T-helper 17 cell (primary cell): ENCODE measurements around the gene KCNIP4. TPM values are rescaled to one million over a fixed set of nuclear protein-coding genes. Genes with fewer than 3 reads are reported as not detected.

Source experiments
- ATAC-seq: fragments of 150-1000 bp; cut with Tn5 transposase; 2 replicates; pipeline ENCODE4 v1.10.0; 2021; ENCODE audit warnings: mild to moderate bottlenecking, moderate library complexity
- DNase-seq, 3 donors: peaks; one replicate each; pipeline versions ENCODE4 v3.0.0 to v3.0.0-alpha.2; 2020 to 2021
- H3K9me3 ChIP-seq: one replicate; pipeline ENCODE4 v1.7.0; 2013; ENCODE audit warnings: low read length, mild to moderate bottlenecking; ENCODE audit not compliant: control insufficient read depth, poor library complexity, severe bottlenecking
- H3K27ac Mint-ChIP-seq: one replicate; pipeline ENCODE4 v1.8.0; 2022; ENCODE audit warnings: mild to moderate bottlenecking, moderate library complexity, mixed read lengths
- H3K27me3 Mint-ChIP-seq: one replicate; pipeline ENCODE4 v1.8.0; 2022; ENCODE audit warnings: mixed read lengths
- H3K36me3 Mint-ChIP-seq: one replicate; pipeline ENCODE4 v1.8.0; 2022; ENCODE audit warnings: low read depth, mixed read lengths
- H3K4me1 Mint-ChIP-seq: one replicate; pipeline ENCODE4 v1.8.0; 2022; ENCODE audit warnings: mild to moderate bottlenecking, mixed read lengths
- H3K4me3 Mint-ChIP-seq: one replicate; pipeline ENCODE4 v1.8.0; 2022; ENCODE audit warnings: mild to moderate bottlenecking, moderate library complexity, mixed read lengths
- total RNA-seq, 4 donors: library from RNA in 2 of 4; stranded (reverse) in 2 of 4; gene quantifications; one replicate each; pipeline ENCODE4 v1.2.3 and lab custom pipeline; 2022 to 2026

KCNIP4 gene
- total RNA-seq, 2 donors from 2014 or later, result not detected

DNA sequence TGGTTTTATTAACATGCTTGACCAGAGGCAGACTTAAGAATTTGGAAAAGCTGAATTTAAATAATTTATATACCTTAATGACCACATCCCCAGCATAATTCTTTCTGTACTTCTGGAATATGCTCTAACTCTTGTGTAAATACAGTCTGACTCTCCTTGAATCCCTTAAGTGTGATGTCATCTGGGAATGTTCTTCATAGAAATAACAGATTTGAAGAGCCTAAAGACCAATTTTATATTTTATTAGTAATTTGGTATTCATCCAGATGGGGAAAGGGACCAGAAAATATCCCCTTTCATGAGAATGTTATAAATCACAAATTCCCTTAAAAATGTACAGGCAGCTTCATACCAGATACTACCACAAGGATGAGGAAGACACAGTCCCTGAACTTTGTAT, 58.3 kb downstream of the KCNIP4 start:
- no peak for ATAC-seq
- Mint-ChIP-seq H3K4me3 (no peak overlapping the region), H3K27me3 (no peaks in the 10 kb centered on the region), H3K4me1 (no peaks in the 10 kb centered on the region), H3K36me3 (no peaks in the 10 kb centered on the region), H3K27ac (no peak overlapping the region)
- no peak for DNase-seq
- H3K9me3 ChIP-seq, result no peaks in the 10 kb centered on the region

DNA sequence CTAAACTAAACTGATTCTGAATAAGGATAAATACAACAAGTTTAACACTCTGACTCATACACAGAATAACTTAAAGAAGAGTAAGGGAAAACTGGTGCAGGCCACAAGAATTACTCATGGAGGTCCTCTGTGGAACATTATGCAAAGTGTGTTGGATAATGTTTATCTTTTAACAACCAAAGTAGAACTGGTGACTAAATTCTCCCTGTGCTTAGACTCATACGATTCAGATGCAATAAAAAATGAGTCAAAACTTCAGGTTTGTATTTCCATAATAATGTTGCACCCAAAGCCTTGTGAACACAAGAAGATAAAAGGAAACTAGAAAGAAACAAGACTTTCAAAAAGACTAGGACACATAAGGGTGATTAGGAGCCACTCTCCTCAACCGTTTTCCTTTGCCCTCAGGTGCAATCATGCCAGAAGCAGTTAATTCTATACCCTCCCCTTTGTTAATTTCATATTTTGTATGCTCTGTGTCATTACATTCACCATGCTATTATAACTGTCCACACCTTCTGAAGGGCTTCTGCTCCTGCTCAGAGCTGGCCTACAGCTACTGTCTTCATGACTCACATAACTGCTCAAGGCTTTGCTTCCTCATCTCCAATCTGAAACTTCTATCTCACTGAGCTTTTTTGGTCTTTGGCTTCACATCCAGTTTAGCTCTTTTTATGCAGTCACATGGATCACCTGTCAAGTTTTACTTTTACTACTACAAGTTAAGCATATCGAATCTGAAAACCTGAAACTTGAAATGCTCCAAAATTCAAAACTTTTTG, 60.2 kb downstream of the KCNIP4 start:
- Mint-ChIP-seq H3K4me3 (no peak overlapping the region), H3K27me3 (no peaks in the 10 kb centered on the region), H3K27ac (no peak overlapping the region), H3K4me1 (no peaks in the 10 kb centered on the region), H3K36me3 (no peaks in the 10 kb centered on the region)
- DNase-seq (no peak), ATAC-seq (no peak)
- no peaks in the 10 kb centered on the region for H3K9me3 ChIP-seq

DNA sequence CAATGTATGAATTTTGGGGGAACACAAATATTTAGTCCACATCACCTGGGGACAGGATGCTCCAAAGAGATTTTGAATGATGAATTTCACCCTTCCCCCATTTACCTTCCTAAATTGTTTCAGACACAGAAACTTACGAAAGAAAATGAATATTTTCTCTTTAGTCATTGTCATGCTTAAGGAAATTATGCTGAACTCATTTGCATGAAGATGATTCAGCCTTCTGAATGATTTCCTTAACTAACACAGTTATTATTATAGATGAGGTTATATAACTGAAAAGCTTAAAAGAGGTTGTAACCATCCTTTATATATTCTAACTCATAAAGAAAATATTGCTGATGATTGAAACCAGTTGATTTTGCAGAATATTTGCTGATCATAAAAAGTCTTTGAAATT, 61.1 kb downstream of the KCNIP4 start:
- no peak for ATAC-seq
- no peak for DNase-seq
- Mint-ChIP-seq H3K27me3 (no peaks in the 10 kb centered on the region), H3K27ac (no peak overlapping the region), H3K4me3 (no peak overlapping the region), H3K4me1 (no peaks in the 10 kb centered on the region), H3K36me3 (no peaks in the 10 kb centered on the region)
- H3K9me3 ChIP-seq, result no peaks in the 10 kb centered on the region

DNA sequence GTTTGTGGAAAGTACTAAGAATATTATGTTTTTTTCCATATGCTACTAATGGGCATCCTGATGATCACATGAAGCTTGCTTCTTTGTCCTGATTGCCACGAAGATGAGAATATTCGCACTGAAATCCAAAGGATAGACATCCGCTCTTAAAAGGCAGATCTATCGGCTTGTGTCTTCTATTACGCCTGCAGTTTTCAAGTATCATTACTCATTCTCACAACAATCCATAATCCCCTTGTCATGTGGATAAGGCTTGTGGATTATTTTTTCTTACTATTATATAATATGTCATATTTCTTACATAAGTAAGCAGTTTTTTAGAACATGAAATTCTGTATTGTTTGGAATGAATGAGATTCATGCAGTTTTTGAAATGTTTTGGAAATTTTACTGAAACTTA, 62.8 kb downstream of the KCNIP4 start:
- no peak for ATAC-seq
- Mint-ChIP-seq H3K27ac (no peak overlapping the region), H3K27me3 (no peaks in the 10 kb centered on the region), H3K4me1 (no peaks in the 10 kb centered on the region), H3K4me3 (no peak overlapping the region), H3K36me3 (no peaks in the 10 kb centered on the region)
- no peak for DNase-seq
- H3K9me3 ChIP-seq, result no peaks in the 10 kb centered on the region

DNA sequence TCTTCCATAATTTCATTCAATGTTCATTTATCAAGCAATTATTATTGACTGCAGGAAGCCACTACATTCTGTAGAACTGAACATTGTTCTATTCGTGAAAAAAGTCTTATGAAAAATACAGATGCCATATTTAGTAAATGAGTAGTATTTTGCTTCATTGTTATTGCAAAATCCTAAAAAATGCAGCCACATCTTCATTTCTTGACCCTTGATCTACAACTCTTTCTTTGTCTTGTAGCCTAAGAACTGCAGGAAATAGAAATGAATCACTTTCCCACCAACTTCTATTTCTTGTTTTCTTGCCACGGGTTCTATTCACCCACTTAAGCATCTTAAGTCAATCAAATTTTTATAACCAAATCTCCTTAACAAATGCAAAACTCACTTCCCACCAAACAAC, 63.3 kb downstream of the KCNIP4 start:
- Mint-ChIP-seq H3K27ac (no peak overlapping the region), H3K27me3 (no peaks in the 10 kb centered on the region), H3K36me3 (no peaks in the 10 kb centered on the region), H3K4me1 (no peaks in the 10 kb centered on the region), H3K4me3 (no peak overlapping the region)
- ATAC-seq (no peak), DNase-seq (no peak)
- H3K9me3 ChIP-seq, result no peaks in the 10 kb centered on the region

DNA sequence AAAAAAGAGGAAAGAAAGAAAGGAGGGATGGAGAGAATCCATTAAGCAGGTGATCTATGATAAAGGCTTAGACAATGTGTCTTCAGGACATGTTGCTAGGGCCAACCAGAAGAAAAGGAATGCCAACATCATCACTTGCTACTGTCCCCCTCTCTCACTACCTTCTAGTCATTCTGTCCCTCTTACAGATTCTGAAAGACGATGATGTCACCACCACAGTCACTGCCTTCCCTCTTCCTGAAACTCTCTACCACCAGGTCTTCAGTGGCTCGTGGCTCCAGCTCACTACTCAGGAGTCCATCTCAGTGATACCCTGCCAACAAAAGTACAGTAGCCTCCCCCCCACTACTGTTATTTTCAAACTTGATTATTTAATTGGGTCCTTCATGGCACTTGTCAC, 64.0 kb downstream of the KCNIP4 start:
- ATAC-seq (no peak), DNase-seq (no peak)
- Mint-ChIP-seq H3K4me3 (no peak overlapping the region), H3K4me1 (no peaks in the 10 kb centered on the region), H3K27me3 (no peaks in the 10 kb centered on the region), H3K36me3 (no peaks in the 10 kb centered on the region), H3K27ac (no peak overlapping the region)
- no peaks in the 10 kb centered on the region for H3K9me3 ChIP-seq

DNA sequence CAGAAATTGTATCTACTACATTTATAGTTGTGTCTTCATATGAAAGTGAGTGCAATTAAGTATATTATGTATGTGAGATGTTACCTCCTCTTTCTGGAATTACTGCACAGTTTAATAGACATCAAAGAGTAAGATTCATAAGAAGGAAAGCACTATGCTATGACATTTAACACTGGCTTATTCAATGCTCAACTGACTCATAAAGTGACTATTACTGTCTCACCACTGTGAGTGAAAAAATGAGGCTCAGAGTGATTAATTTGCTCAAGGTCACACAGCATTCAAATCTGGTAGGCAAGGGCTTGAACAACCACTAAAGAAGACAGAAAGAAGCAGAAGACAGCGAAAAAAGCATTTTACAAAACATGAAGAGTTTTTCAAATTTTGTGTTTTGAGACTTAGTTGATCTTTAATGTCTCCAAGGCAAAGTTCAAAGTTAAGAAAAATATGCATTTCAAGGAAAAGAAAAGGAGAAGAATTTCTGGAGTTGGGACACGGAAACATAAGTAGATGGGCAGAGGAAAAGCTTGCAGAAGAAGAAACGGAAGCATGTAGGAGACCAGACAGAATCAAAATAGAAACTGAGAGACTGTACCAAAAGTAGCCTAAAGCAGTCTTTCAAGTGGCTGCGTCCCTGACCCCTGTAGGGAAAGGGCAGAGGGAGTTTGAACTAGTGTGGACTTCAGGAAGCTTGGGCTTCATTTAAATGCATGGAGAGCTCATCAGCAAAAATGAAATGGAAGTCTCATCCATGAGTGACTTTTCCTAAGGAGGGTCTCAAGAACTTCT, 66.3 kb downstream of the KCNIP4 start:
- ATAC-seq (no peak), DNase-seq (no peak)
- Mint-ChIP-seq H3K27me3 (no peaks in the 10 kb centered on the region), H3K4me3 (no peak overlapping the region), H3K36me3 (no peaks in the 10 kb centered on the region), H3K4me1 (no peaks in the 10 kb centered on the region), H3K27ac (no peak overlapping the region)
- peaks cover 2% of the 10 kb centered on the region for H3K9me3 ChIP-seq

DNA sequence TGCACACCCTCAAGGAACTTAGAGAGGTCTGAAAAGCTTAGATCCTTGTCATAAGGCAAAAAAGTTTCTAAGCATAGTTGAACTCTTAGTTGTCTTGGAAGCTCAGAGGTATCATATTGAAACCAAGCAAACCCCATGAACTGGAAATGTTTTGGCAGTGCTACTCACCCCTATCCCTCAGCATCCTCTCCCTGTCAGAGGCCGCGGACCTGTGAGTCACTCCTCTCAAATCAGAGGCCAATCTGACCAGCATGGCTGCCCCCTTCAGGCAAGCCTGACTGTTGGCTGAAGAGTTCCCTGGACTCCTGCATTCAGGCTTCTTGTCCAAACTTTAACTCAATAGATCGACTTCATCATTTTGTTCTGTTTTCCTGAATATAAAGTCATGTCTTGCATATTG, 69.4 kb downstream of the KCNIP4 start:
- Mint-ChIP-seq H3K27me3 (no peaks in the 10 kb centered on the region), H3K4me3 (no peak overlapping the region), H3K4me1 (no peaks in the 10 kb centered on the region), H3K27ac (no peak overlapping the region), H3K36me3 (no peaks in the 10 kb centered on the region)
- no peak for ATAC-seq
- DNase-seq, result no peak
- peaks cover 2% of the 10 kb centered on the region for H3K9me3 ChIP-seq

DNA sequence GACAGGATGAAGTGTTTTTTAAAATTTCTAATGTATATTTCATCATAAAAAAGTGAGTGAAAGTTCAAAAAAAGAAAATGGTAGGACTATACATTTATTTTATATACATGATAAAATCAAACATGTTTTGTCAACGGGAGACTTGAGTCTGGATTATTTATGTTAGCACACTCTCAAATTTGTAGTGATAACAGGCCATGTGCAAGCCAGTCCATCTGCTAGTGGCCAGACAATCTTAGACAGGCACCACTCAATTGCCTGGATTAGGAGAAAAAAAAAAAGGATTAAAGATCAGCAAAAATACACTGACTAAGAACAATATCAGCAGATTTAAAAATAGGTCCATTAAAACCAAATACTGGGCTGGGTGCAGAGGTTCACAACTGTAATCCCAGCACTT, 71.9 kb downstream of the KCNIP4 start:
- no peaks in the 10 kb centered on the region for H3K27me3 Mint-ChIP-seq
- no peaks in the 10 kb centered on the region for H3K4me1 Mint-ChIP-seq
- H3K4me3 Mint-ChIP-seq, result no peak overlapping the region
- ATAC-seq (no peak), DNase-seq (no peak)
- no peaks in the 10 kb centered on the region for H3K36me3 Mint-ChIP-seq
- no peak overlapping the region for H3K27ac Mint-ChIP-seq
- peaks cover 2% of the 10 kb centered on the region for H3K9me3 ChIP-seq

DNA sequence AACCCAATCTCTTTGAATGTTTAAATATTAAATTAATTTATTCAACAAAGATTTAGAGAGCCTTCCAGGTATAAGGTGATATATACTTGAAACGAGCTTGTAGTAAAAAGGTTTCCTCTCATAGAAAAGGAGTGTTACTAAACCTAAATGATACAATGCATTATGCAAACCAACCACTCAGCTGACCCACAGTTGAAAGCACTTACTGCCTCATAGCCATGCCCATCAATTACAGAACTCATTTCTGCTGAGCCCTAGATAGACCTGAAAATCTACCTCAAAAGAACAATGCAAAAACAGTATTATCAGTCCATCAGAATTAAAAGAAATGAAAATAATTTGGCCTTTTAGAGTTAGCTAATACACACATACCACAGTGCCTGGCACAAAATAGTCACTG, 75.4 kb downstream of the KCNIP4 start:
- Mint-ChIP-seq H3K27me3 (no peaks in the 10 kb centered on the region), H3K4me3 (no peak overlapping the region), H3K27ac (no peak overlapping the region), H3K36me3 (no peaks in the 10 kb centered on the region), H3K4me1 (no peaks in the 10 kb centered on the region)
- H3K9me3 ChIP-seq, result no peaks in the 10 kb centered on the region
- DNase-seq (no peak), ATAC-seq (no peak)

DNA sequence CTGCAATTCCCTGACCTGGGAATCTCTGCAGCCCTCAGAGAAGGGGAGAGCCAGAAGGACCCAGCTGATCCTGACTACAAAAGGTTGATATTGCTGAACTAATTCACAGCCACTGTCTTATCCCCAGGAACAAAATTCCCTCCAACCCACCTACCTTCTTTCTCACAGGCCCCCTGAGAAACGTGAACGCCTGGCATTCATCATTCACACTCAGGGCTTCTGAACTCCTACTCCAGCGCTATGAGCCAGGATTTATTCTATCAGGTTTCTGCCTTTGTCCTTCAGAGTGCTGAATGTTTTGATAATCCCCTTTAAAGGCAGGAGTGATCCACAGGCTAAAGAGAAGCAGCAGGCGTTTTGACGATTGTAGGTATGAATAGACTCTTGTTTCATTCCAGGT, 76.5 kb downstream of the KCNIP4 start:
- DNase-seq, result no peak
- Mint-ChIP-seq H3K27me3 (no peaks in the 10 kb centered on the region), H3K4me1 (no peaks in the 10 kb centered on the region), H3K36me3 (no peaks in the 10 kb centered on the region), H3K4me3 (no peak overlapping the region), H3K27ac (no peak overlapping the region)
- no peaks in the 10 kb centered on the region for H3K9me3 ChIP-seq
- no peak for ATAC-seq

DNA sequence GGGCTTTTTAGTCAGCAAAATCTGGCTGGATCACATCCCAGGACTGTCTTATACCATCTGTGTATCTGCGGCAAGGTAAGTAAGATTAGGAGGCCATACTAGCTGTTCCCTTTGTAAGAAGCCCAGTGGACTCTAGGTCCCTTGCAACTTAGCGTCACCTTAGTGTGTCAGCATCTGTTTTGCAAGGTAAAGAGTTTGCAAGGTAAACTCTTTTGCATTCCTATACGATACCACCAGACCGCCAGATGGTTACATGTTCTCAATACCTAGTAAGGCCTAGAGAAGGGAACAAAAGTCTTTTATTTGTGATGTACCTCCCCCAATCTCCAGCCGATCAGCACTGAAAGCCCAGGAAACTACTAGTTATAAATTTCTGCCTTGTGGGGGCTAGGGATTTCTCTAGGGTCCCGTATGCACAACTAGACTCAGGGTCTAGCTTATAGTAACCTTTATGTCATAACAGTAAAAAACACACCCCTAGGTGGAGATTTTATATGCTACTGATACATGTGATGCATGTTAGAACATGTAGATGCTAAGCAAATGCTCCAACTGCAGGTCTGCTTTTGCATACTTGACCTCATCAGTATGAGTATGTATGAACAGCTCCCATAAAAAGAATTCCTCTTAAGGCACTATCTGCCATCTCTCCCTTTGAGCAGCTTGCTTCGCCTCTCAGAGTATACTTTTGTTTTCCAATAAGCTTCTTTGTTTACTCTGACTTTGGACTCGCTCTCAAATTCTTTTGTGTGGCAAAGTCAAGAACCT, 78.4 kb downstream of the KCNIP4 start:
- Mint-ChIP-seq H3K36me3 (no peaks in the 10 kb centered on the region), H3K4me3 (no peak overlapping the region), H3K4me1 (no peaks in the 10 kb centered on the region), H3K27me3 (no peaks in the 10 kb centered on the region), H3K27ac (no peak overlapping the region)
- ATAC-seq, result no peak
- no peaks in the 10 kb centered on the region for H3K9me3 ChIP-seq
- no peak for DNase-seq

DNA sequence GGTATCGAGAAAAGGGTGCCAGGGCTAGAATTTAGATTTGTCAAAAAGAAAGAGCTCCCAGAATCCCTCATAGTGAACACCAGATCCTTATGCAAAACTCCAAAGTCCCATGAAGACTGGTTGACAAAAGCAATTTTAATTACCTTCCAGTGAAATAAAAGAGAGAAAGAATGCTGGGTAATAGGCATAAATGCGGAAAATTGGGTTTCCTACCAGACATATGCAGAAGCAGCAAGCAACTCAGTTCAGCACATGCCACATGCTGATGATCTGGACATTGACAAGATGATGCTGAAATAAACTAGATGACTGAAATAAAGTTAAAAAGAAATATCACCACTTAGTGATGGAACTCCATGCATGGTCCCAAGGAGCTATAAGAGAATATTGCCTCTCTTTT, 83.9 kb downstream of the KCNIP4 start:
- Mint-ChIP-seq H3K4me3 (no peak overlapping the region), H3K4me1 (no peaks in the 10 kb centered on the region), H3K27me3 (no peaks in the 10 kb centered on the region), H3K36me3 (no peaks in the 10 kb centered on the region), H3K27ac (no peak overlapping the region)
- no peaks in the 10 kb centered on the region for H3K9me3 ChIP-seq
- ATAC-seq (no peak), DNase-seq (no peak)
